ENCODE measurements around the gene SSR4.
A peak's percentile ranks its signal among the peaks of the same experiment; 100 is the strongest.

SSR4 gene

DNA sequence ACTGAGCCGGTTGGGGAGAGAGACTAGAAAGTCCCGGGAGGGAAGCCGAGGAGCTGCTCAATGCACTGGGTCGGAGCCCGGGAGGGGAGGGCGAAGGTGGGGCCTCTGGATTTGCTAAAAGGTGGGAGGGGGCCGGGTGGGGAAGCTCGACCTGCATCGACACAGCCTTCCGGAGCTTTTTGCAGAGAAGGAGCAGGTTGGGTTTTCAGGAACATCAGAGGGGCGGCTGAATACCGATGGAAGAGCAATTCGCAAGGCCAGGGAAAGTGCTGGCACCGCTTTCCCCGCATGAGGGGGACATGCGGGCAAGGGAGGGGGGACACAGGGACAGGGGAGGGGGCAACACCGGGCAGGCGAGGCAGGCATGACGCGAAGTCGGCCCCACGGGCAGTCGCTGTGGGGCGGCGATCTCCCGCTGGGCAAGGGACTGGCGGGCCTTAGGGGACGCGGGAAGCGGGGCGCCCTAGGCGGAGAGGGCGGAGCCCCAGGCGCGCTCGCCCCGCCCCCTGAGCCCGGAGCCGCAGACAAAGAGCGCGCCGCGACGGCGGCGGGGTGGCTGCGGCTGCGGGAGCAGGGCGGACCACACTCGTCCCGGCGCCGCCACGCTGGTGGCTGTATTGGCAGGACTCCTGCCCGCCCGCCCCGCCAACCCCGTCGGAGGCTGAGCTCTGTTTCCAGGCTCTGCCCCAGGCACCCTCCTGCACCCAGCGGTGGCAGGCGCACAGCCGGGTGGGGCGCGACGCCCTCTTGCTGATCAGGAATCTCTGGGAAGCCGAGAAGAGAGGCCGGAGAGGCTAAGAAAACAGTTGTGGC, 24.3 kb downstream of the SSR4 start (continued):
- peak; percentile 62; the same call in 1 of the 2 replicates for TF ChIP-seq ZEB2 (tag by site-specific recombination; IDR thresholded peaks at IDR 0.05)

DNA sequence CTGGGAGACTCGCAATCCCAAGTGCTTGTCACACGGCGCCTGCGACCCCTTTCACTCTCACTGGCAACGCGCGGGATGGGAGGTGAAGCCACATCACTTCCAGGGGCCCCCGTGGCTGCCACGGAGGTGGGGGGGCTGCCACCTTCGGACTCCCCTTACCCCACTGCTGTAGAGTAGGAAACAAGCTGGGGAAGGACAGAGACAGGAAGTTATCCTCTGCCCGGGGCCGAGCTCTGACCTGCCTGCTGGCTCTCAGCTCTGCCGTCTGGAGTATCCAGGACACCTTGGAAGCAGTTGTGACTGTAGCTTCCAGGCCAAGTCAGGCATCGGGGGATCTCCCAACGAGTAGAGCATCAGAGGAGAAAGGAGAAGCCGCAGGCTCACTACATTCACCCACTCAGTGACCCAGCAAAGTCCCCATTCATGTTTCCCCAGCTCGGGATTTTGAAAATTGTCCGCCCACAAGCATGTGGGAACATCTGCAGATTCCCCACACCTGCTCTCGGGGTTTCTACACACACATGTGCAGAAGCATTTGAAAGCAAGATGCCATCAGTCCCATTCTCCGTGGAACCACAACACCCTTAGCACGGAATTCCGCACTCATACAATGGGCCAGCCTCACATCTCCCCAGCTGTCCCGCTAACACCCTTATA, 25.0 kb downstream of the SSR4 start:
- ChIA-PET POLR2A (interaction anchor here (1.0 to 2.1 kb wide), 6 partner anchors 8 to 152 kb away, joined by 3 to 12 read pairs (median 3); partner anchors contain the start of genes HCFC1, IDH3G and SSR4), CTCF (interaction anchor here (0.6 to 1.8 kb wide), 3 partner anchors 111 to 210 kb away, joined by 3 to 6 read pairs (median 3); no protein-coding TSS in a partner anchor)
- Histone ChIP-seq H3K4me1 (ENCODE audit: control insufficient read depth, insufficient read depth, low read length) (no peaks in the 10 kb centered on the region), H3K9me3 (ENCODE audit: control insufficient read depth, insufficient read depth, low read depth, low read length) (no peaks in the 10 kb centered on the region), H3K27ac (ENCODE audit: extremely low read depth, low read depth, low read length) (no peak overlapping the region), H3K4me3 (ENCODE audit: low read depth, low read length) (peak overlapping the region; percentile 27), H3K36me3 (ENCODE audit: control insufficient read depth in 2 of 2, insufficient read depth in 1 of 2, low read length in 2 of 2) (no peaks in the 10 kb centered on the region)
- TF ChIP-seq ZNF514 (tag by site-specific recombination; IDR thresholded peaks at IDR 0.05), result no peak
- no peak for TF ChIP-seq KLF16 (tag by site-specific recombination; IDR thresholded peaks at IDR 0.05)
- TF ChIP-seq, protein P1, sequence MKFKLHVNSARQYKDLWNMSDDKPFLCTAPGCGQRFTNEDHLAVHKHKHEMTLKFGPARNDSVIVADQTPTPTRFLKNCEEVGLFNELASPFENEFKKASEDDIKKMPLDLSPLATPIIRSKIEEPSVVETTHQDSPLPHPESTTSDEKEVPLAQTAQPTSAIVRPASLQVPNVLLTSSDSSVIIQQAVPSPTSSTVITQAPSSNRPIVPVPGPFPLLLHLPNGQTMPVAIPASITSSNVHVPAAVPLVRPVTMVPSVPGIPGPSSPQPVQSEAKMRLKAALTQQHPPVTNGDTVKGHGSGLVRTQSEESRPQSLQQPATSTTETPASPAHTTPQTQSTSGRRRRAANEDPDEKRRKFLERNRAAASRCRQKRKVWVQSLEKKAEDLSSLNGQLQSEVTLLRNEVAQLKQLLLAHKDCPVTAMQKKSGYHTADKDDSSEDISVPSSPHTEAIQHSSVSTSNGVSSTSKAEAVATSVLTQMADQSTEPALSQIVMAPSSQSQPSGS (tag by site-specific recombination; IDR thresholded peaks at IDR 0.05; ENCODE audit: low read depth), result no peak
- no peak for TF ChIP-seq ZNF707 (tag by site-specific recombination; IDR thresholded peaks at IDR 0.05)
- TF ChIP-seq ZBTB10 (tag by site-specific recombination; IDR thresholded peaks at IDR 0.05), result no peak
- TF ChIP-seq ZBTB20 (tag by site-specific recombination; IDR thresholded peaks at IDR 0.05), result peak; percentile 75
- TF ChIP-seq ZNF266 (tag by site-specific recombination; IDR thresholded peaks at IDR 0.05; ENCODE audit: low read depth), result no peak
- TF ChIP-seq ZNF558 (tag by site-specific recombination; IDR thresholded peaks at IDR 0.05), result no peak
- TF ChIP-seq, protein P2, sequence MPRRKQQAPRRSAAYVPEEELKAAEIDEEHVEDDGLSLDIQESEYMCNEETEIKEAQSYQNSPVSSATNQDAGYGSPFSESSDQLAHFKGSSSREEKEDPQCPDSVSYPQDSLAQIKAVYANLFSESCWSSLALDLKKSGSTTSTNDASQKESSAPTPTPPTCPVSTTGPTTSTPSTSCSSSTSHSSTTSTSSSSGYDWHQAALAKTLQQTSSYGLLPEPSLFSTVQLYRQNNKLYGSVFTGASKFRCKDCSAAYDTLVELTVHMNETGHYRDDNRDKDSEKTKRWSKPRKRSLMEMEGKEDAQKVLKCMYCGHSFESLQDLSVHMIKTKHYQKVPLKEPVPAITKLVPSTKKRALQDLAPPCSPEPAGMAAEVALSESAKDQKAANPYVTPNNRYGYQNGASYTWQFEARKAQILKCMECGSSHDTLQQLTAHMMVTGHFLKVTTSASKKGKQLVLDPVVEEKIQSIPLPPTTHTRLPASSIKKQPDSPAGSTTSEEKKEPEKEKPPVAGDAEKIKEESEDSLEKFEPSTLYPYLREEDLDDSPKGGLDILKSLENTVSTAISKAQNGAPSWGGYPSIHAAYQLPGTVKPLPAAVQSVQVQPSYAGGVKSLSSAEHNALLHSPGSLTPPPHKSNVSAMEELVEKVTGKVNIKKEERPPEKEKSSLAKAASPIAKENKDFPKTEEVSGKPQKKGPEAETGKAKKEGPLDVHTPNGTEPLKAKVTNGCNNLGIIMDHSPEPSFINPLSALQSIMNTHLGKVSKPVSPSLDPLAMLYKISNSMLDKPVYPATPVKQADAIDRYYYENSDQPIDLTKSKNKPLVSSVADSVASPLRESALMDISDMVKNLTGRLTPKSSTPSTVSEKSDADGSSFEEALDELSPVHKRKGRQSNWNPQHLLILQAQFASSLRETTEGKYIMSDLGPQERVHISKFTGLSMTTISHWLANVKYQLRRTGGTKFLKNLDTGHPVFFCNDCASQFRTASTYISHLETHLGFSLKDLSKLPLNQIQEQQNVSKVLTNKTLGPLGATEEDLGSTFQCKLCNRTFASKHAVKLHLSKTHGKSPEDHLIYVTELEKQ (tag by site-specific recombination; IDR thresholded peaks at IDR 0.05; ENCODE audit: borderline replicate concordance), result no peak
- TF ChIP-seq GLIS2 (tag by site-specific recombination; IDR thresholded peaks at IDR 0.05), result peak; percentile 43
- no peak for TF ChIP-seq ZNF548 (tag by site-specific recombination; IDR thresholded peaks at IDR 0.05)
- TF ChIP-seq ZNF174 (tag by site-specific recombination; IDR thresholded peaks at IDR 0.05), result no peak
- TF ChIP-seq ZNF175 (tag by site-specific recombination; IDR thresholded peaks at IDR 0.05), result no peak
- TF ChIP-seq, protein P3, sequence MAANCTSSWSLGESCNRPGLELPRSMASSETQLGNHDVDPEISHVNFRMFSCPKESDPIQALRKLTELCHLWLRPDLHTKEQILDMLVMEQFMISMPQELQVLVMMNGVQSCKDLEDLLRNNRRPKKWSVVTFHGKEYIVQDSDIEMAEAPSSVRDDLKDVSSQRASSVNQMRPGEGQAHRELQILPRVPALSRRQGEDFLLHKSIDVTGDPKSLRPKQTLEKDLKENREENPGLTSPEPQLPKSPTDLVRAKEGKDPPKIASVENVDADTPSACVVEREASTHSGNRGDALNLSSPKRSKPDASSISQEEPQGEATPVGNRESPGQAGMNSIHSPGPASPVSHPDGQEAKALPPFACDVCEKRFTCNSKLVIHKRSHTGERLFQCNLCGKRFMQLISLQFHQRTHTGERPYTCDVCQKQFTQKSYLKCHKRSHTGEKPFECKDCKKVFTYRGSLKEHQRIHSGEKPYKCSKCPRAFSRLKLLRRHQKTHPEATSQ (tag by site-specific recombination; IDR thresholded peaks at IDR 0.05), result 0 out of 2 replicates have a peak, but pooled peaks have one; percentile 1
- TF ChIP-seq, protein P4, sequence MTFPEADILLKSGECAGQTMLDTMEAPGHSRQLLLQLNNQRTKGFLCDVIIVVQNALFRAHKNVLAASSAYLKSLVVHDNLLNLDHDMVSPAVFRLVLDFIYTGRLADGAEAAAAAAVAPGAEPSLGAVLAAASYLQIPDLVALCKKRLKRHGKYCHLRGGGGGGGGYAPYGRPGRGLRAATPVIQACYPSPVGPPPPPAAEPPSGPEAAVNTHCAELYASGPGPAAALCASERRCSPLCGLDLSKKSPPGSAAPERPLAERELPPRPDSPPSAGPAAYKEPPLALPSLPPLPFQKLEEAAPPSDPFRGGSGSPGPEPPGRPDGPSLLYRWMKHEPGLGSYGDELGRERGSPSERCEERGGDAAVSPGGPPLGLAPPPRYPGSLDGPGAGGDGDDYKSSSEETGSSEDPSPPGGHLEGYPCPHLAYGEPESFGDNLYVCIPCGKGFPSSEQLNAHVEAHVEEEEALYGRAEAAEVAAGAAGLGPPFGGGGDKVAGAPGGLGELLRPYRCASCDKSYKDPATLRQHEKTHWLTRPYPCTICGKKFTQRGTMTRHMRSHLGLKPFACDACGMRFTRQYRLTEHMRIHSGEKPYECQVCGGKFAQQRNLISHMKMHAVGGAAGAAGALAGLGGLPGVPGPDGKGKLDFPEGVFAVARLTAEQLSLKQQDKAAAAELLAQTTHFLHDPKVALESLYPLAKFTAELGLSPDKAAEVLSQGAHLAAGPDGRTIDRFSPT (tag by site-specific recombination; IDR thresholded peaks at IDR 0.05), result no peak
- no peak for TF ChIP-seq ZNF23 (tag by site-specific recombination; IDR thresholded peaks at IDR 0.05; ENCODE audit: borderline replicate concordance)
- TF ChIP-seq ZNF629 (tag by site-specific recombination; IDR thresholded peaks at IDR 0.05), result no peak
- TF ChIP-seq ZNF274 (IDR thresholded peaks at IDR 0.05; ENCODE audit: low read length), result no peak
- no peak for TF ChIP-seq ZNF274 (tag by site-specific recombination; IDR thresholded peaks at IDR 0.05; ENCODE audit: borderline replicate concordance)
